ENCODE measurements around the gene RNU6-1. TPM values are rescaled to one million over a fixed set of nuclear protein-coding genes. Genes with fewer than 3 reads are reported as not detected.

RNU6-1 gene
- polyA plus RNA-seq, 3 donors = not detected

GRCh38 chr15:67812241-67812644 is 27.6 kb downstream of the RNU6-1 start:
- Histone ChIP-seq H3K4me2 (replicated peaks; ENCODE audit: extremely low read depth, low read length, poor library complexity, severe bottlenecking) (no peak overlapping the region), H3K79me2 (ENCODE audit: insufficient read depth, low read length) (no peaks in the 10 kb centered on the region), H3K9me3 (replicated peaks in 1 of 2; ENCODE audit: control insufficient read depth in 1 of 2, insufficient read depth in 1 of 2, low read length in 2 of 2) (no peaks in the 10 kb centered on the region), H3K27ac (ENCODE audit: low read depth in 1 of 2, low read length in 2 of 2) (no peak overlapping the region), H2AFZ (ENCODE audit: insufficient read depth, low read depth, low read length, poor library complexity, severe bottlenecking) (no peak overlapping the region), H3K4me1 (ENCODE audit: control insufficient read depth in 1 of 2, insufficient read depth in 2 of 2, low read length in 2 of 2) (no peaks in the 10 kb centered on the region), H3K4me3 (replicated peaks in 1 of 3; ENCODE audit: low read depth in 2 of 3, low read length in 3 of 3) (no peak overlapping the region), H3K36me3 (replicated peaks in 1 of 2; ENCODE audit: control insufficient read depth in 1 of 2, insufficient read depth in 2 of 2, low read length in 2 of 2) (no peaks in the 10 kb centered on the region), H3K27me3 (ENCODE audit: control insufficient read depth in 2 of 2, insufficient read depth in 2 of 2, low read length in 2 of 2) (peaks cover 3 to 6% of the 10 kb centered on the region in 2 donors), H4K20me1 (ENCODE audit: insufficient read depth, low read length) (no peaks in the 10 kb centered on the region), H3K9ac (ENCODE audit: insufficient read depth, low read length, poor library complexity, severe bottlenecking) (no peak overlapping the region)
- H3K36me3 Mint-ChIP-seq = peaks cover 9 to 18% of the 10 kb centered on the region in 2 donors
- peaks cover 0 to 3% (median 0%) of the 10 kb centered on the region in 7 donors for H3K9me3 Mint-ChIP-seq
- no peaks in the 10 kb centered on the region for H3K4me1 Mint-ChIP-seq
- no peak for DNase-seq
- no peak overlapping the region for H3K4me3 Mint-ChIP-seq
- 48% methylated on average over 10 of the region's 11 CpGs for WGBS (ENCODE audit: insufficient coverage)
- intact Hi-C loops (cut with micrococcal nuclease) = no loop called here
- H3K27ac Mint-ChIP-seq = no peak overlapping the region
- no peak for TF ChIP-seq CTCF (IDR thresholded peaks at IDR 0.05)
- H3K27me3 Mint-ChIP-seq (ENCODE audit: low read depth in 3 of 3) = peaks cover 8 to 18% (median 17%) of the 10 kb centered on the region in 3 donors

GRCh38 chr15:67809866-67810265 is 30.0 kb downstream of the RNU6-1 start:
- no peaks in the 10 kb centered on the region for H4K20me1 ChIP-seq (ENCODE audit: insufficient read depth, low read length)
- Mint-ChIP-seq H3K27me3 (ENCODE audit: low read depth in 3 of 3) (peaks cover 0 to 7% (median 6%) of the 10 kb centered on the region in 3 donors), H3K4me1 (no peaks in the 10 kb centered on the region), H3K27ac (no peak overlapping the region), H3K4me3 (no peak overlapping the region), H3K36me3 (peaks cover 13 to 17% of the 10 kb centered on the region in 2 donors), H3K9me3 (peaks cover 0 to 2% (median 0%) of the 10 kb centered on the region in 7 donors)
- no peak overlapping the region for H3K9ac ChIP-seq (ENCODE audit: insufficient read depth, low read length, poor library complexity, severe bottlenecking)
- no peak overlapping the region for H3K4me3 ChIP-seq (replicated peaks in 1 of 3; ENCODE audit: low read depth in 2 of 3, low read length in 3 of 3)
- 100% methylated on average over 3 of the region's 6 CpGs for WGBS (ENCODE audit: insufficient coverage)
- no peaks in the 10 kb centered on the region for H3K9me3 ChIP-seq (replicated peaks in 1 of 2; ENCODE audit: control insufficient read depth in 1 of 2, insufficient read depth in 1 of 2, low read length in 2 of 2)
- H3K27me3 ChIP-seq (ENCODE audit: control insufficient read depth in 2 of 2, insufficient read depth in 2 of 2, low read length in 2 of 2) = no peaks in the 10 kb centered on the region
- intact Hi-C loops (cut with micrococcal nuclease) = no loop called here
- H3K27ac ChIP-seq (ENCODE audit: low read depth in 1 of 2, low read length in 2 of 2) = no peak overlapping the region
- H3K4me2 ChIP-seq (replicated peaks; ENCODE audit: extremely low read depth, low read length, poor library complexity, severe bottlenecking) = no peak overlapping the region
- H3K36me3 ChIP-seq (replicated peaks in 1 of 2; ENCODE audit: control insufficient read depth in 1 of 2, insufficient read depth in 2 of 2, low read length in 2 of 2) = no peaks in the 10 kb centered on the region
- no peak for TF ChIP-seq CTCF (IDR thresholded peaks at IDR 0.05)
- no peaks in the 10 kb centered on the region for H3K4me1 ChIP-seq (ENCODE audit: control insufficient read depth in 1 of 2, insufficient read depth in 2 of 2, low read length in 2 of 2)
- H2AFZ ChIP-seq (ENCODE audit: insufficient read depth, low read depth, low read length, poor library complexity, severe bottlenecking) = no peak overlapping the region
- DNase-seq = no peak
- H3K79me2 ChIP-seq (ENCODE audit: insufficient read depth, low read length) = no peaks in the 10 kb centered on the region

Data from CD14-positive monocyte (primary cell).